Osteocyte (in vitro differentiated cells): ENCODE measurements around the gene H2AZ2. TPM values are rescaled to one million over a fixed set of nuclear protein-coding genes. Genes with fewer than 3 reads are reported as not detected.

Experiments used
- DNase-seq: peaks from one replicate; pipeline ENCODE4 v3.0.0; 2021; ENCODE audit warnings: mixed read lengths; ENCODE audit not compliant: unreplicated experiment; ENCODE audit errors: extremely low spot score
- H3K27ac Mint-ChIP-seq: one replicate; pipeline ENCODE4 v1.8.0; 2021; ENCODE audit warnings: mild to moderate bottlenecking, mixed read lengths; ENCODE audit not compliant: unreplicated experiment
- H3K27me3 Mint-ChIP-seq: one replicate; pipeline ENCODE4 v1.8.0; 2021; ENCODE audit warnings: mixed read lengths; ENCODE audit not compliant: unreplicated experiment
- H3K36me3 Mint-ChIP-seq: one replicate; pipeline ENCODE4 v1.8.0; 2021; ENCODE audit warnings: mixed read lengths; ENCODE audit not compliant: unreplicated experiment
- H3K4me1 Mint-ChIP-seq: one replicate; pipeline ENCODE4 v1.8.0; 2021; ENCODE audit warnings: mixed read lengths; ENCODE audit not compliant: unreplicated experiment
- H3K4me3 Mint-ChIP-seq: one replicate; pipeline ENCODE4 v1.8.0; 2021; ENCODE audit warnings: mild to moderate bottlenecking, moderate library complexity, mixed read lengths; ENCODE audit not compliant: unreplicated experiment
- H3K9me3 Mint-ChIP-seq: one replicate; pipeline ENCODE4 v1.8.0; 2021; ENCODE audit warnings: mixed read lengths; ENCODE audit not compliant: unreplicated experiment
- total RNA-seq: library from RNA; stranded (reverse); gene quantifications from 2 replicates; pipeline ENCODE4 v1.2.1, GENCODE V29; 2021
- TF ChIP-seq, protein P1 (sequence below): fragments of 200-600 bp; sonication (generic); IDR thresholded peaks from 2 replicates; pipeline ENCODE4 v1.5.0; 2021; ENCODE audit warnings: antibody characterized with exemption, mild to moderate bottlenecking, moderate library complexity

H2AZ2 gene
- total RNA-seq, 1 donor from 2014 or later, result 169 TPM

DNA sequence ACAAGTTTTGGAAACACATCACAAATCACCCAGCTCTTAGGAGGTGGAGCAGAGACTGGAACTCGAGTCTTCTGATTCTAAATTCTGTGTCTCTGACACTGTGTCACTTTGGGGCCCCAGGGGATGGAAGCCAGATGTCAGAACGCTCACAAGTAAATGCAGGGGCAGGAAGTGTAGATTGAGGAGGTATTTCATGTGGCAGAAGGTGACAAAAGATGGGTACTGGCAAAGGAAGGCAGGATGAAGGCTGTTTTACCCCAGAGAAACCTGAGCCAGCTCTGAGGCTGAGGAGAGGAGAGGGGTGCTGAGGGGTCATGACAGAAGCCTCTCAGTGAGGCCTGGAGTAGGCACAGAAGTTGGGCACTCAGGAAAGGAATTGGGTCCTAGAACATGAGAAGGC is 43.5 kb upstream of the H2AZ2 start:
- Mint-ChIP-seq H3K27ac (no peak overlapping the region), H3K27me3 (no peaks in the 10 kb centered on the region)
- DNase-seq, result peak; percentile 34

DNA sequence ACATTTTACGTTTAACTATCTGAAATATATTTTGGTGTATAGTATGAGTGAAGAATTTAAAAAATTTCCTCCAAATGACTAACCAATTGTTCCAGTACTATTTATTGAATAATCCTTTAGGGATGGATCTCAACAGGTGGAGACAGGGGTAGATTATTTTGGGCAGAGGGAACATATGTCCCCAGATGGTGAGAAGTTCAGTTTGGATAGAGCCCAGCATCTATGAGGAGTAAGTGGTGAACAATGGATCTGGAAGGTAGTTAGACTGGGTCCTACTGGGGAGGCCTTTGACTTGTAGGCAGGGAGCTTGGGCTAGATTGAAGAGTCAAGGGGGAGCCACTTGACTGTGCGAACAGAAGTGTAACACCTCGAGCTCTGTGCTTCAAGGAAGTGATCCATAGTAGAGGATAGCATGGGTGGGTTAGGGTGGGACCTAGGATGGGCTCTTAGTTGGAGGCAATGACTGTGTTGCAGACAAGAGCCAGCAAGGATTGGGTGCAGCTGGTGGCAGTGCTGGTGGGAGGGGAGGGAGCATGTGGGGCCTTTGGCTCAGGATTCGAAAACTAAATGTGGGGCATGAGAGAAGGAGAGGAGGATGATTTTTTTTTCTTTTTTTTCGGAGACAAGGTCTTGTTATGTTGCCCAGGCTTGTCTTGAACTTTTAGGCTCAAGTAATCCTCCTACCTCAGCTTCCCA is 41.3 kb upstream of the H2AZ2 start:
- Mint-ChIP-seq H3K36me3 (peaks cover 3% of the 10 kb centered on the region), H3K4me3 (no peak overlapping the region), H3K27me3 (no peaks in the 10 kb centered on the region), H3K27ac (no peak overlapping the region), H3K4me1 (peaks cover 9% of the 10 kb centered on the region), H3K9me3 (no peaks in the 10 kb centered on the region)
- TF ChIP-seq, protein P1, sequence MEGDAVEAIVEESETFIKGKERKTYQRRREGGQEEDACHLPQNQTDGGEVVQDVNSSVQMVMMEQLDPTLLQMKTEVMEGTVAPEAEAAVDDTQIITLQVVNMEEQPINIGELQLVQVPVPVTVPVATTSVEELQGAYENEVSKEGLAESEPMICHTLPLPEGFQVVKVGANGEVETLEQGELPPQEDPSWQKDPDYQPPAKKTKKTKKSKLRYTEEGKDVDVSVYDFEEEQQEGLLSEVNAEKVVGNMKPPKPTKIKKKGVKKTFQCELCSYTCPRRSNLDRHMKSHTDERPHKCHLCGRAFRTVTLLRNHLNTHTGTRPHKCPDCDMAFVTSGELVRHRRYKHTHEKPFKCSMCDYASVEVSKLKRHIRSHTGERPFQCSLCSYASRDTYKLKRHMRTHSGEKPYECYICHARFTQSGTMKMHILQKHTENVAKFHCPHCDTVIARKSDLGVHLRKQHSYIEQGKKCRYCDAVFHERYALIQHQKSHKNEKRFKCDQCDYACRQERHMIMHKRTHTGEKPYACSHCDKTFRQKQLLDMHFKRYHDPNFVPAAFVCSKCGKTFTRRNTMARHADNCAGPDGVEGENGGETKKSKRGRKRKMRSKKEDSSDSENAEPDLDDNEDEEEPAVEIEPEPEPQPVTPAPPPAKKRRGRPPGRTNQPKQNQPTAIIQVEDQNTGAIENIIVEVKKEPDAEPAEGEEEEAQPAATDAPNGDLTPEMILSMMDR, result no peak
- peak; percentile 32 for DNase-seq

More for the DNA sequence above, 43.5 kb upstream of the H2AZ2 start:
- H3K36me3 Mint-ChIP-seq, result no peaks in the 10 kb centered on the region
- H3K9me3 Mint-ChIP-seq, result no peaks in the 10 kb centered on the region
- TF ChIP-seq, protein P1, result no peak
- H3K4me3 Mint-ChIP-seq, result no peak overlapping the region
- H3K4me1 Mint-ChIP-seq, result no peaks in the 10 kb centered on the region

DNA sequence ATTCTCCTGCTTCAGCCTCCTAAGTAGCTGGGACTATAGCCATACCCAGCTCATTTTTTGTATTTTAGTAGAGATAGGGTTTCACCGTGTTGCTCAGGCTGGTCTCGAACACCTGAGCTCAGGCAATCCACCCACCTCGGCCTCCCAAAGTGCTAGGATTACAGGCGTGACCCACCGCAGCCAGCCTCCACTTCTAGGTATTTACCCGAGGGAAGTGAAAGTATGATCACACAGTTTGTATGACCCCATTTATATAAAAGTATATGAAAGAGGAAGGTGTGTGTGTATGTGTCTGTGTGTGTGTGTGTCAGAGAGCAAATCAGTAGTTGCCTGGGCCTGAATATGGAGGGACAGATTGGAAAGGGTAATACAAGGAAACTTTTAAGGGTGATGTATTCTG is 39.4 kb upstream of the H2AZ2 start:
- TF ChIP-seq, protein P1, result no peak
- peak; percentile 59 for DNase-seq
- Mint-ChIP-seq H3K36me3 (peaks cover 6% of the 10 kb centered on the region), H3K9me3 (no peaks in the 10 kb centered on the region), H3K27me3 (no peaks in the 10 kb centered on the region), H3K4me1 (peaks cover 28% of the 10 kb centered on the region), H3K4me3 (peak overlapping the region; percentile 29), H3K27ac (no peak overlapping the region)

DNA sequence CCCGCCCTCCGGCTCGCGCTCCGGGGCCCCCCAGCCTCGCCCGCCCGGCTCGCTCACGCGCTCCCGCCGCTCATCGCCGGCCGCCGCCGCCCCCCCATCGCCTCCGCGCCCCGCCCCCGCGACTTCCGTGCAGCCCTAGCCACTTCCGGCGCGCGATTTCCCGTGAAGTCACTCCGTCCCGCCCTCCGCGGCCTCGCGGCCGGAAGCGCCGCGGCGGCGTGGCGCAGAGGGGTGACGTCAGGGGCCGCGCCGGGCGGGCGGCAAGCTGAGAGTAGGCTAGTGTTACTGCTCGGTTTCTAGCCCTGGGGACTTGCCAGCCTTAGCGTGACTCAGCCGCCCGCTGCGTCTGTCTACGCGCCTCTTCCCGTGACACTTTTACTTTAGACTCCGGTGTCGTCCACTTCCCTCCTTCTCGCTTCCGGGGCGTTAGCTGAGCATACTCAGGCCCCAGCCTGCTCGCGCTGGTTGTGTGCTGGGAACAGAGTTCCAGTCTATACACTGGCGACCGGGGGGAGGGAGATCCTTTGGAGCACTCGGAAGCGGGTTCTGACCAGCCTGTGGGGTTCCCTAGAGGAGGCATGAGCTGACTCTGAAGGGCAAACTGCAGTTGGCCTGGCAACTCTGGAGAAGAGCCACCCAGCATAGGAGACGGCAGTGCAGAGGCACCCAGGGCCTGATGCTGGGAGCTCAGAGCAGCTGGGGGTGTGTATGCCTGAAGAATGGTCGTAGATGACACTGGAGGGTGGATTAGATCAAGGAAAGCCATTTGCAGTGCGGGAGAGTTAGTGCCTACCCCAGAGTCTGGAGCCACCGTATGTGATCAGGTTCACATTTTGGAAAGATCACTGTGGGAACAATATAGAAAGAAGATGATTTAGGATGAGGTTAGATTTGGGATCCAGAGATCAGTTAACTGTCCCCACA is 37.8 kb upstream of the H2AZ2 start, which contains the start of gene PURB:
PURB (minus strand) TSS at position 137 of the 924 bp plus-strand sequence. CDS start 182 bp downstream, outside the sequence.
- Mint-ChIP-seq H3K36me3 (peaks cover 7% of the 10 kb centered on the region), H3K9me3 (no peaks in the 10 kb centered on the region), H3K4me3 (peak within 1 kb of the TSS; percentile 94), H3K4me1 (peaks cover 43% of the 10 kb centered on the region), H3K27ac (peak within 1 kb of the TSS; percentile 99), H3K27me3 (no peaks in the 10 kb centered on the region)
- peak; percentile 98 for DNase-seq
- TF ChIP-seq, protein P1, result no peak
